Measurements from ENCODE around the gene PLXNA2. TPM values are rescaled to one million over a fixed set of nuclear protein-coding genes. Genes with fewer than 3 reads are reported as not detected.

The PLXNA2 gene
- total and polyA plus RNA-seq, 2 donors (not counting 3 experiments of a cell fraction or from before 2014, with no cell fraction given): 42.6 to 229 TPM

- Histone ChIP-seq H3K79me2 (ENCODE audit: control insufficient read depth, insufficient read depth, low read length) (peaks cover 91% of the 10 kb centered on the region), H3K9me3 (replicated peaks; ENCODE audit: control insufficient read depth, insufficient read depth, low read length) (no peaks in the 10 kb centered on the region), H3K4me1 (ENCODE audit: control insufficient read depth, extremely low read depth, insufficient read depth, low read length) (peaks cover 4% of the 10 kb centered on the region), H2AFZ (ENCODE audit: low read depth, low read length) (no peak overlapping the region), H3K36me3 (ENCODE audit: control insufficient read depth in 2 of 2, extremely low read depth in 1 of 2, insufficient read depth in 2 of 2, low read length in 2 of 2) (peaks cover 2 to 17% of the 10 kb centered on the region in 2 experiments), H3K4me3 (replicated peaks in 1 of 3; ENCODE audit: insufficient read depth in 1 of 3, low read depth in 1 of 3, low read length in 3 of 3) (no peak overlapping the region), H3K9ac (replicated peaks; ENCODE audit: extremely low read depth, insufficient read depth, low read length) (no peak overlapping the region), H3K4me2 (ENCODE audit: insufficient read depth, low read length) (no peak overlapping the region), H3K9me1 (replicated peaks; ENCODE audit: control insufficient read depth, extremely low read depth, insufficient read depth, low read length) (no peaks in the 10 kb centered on the region), H3K27ac (ENCODE audit: insufficient read depth, low read depth, low read length) (no peak overlapping the region), H3K27me3 (ENCODE audit: control insufficient read depth in 2 of 2, insufficient read depth in 2 of 2, low read length in 2 of 2) (no peaks in the 10 kb centered on the region), H4K20me1 (replicated peaks; ENCODE audit: control insufficient read depth, extremely low read depth, insufficient read depth, low read length) (no peaks in the 10 kb centered on the region)
- TF ChIP-seq MYC (IDR thresholded peaks at IDR 0.05; ENCODE audit: low read depth, low read length): no peak
- TF ChIP-seq JUN (IDR thresholded peaks at IDR 0.05; ENCODE audit: borderline replicate concordance, insufficient read depth, insufficient read length, low read depth): no peak
- TF ChIP-seq GATA2 (IDR thresholded peaks at IDR 0.05; ENCODE audit: insufficient read depth, insufficient read length, low read depth, low read length): no peak
- TF ChIP-seq FOS (IDR thresholded peaks at IDR 0.05; ENCODE audit: borderline replicate concordance, insufficient read depth, low read length): no peak
- TF ChIP-seq POLR2AphosphoS5 (IDR thresholded peaks at IDR 0.05; ENCODE audit: insufficient read depth, low read depth, low read length): no peak
- TF ChIP-seq MAX (IDR thresholded peaks at IDR 0.05; ENCODE audit: insufficient read depth, insufficient read length): no peak
- TF ChIP-seq POLR2A (IDR thresholded peaks at IDR 0.05; ENCODE audit: low read depth, low read length): no peak
- no peak for TF ChIP-seq CTCF (IDR thresholded peaks at IDR 0.05; ENCODE audit: extremely low read depth in 1 of 2, insufficient read depth in 1 of 2, low read depth in 1 of 2, low read length in 2 of 2)
- TF ChIP-seq EZH2 (IDR thresholded peaks at IDR 0.05; ENCODE audit: borderline replicate concordance, low read depth, low read length, severe bottlenecking): no peak
- dilution Hi-C loops (cut with MboI; ENCODE audit: extremely low pct_ligation_motif_present, low sequenced_read_pairs) (loop anchor here (25.0 kb wide), 1 partner anchor 106 kb away; the partner anchor contains the start of gene PLXNA2), intact Hi-C loops (cut with micrococcal nuclease) (loop anchor here (1.0 kb wide), 2 partner anchors 108 to 113 kb away; partner anchors contain the start of gene PLXNA2)
- no TSS peak for BruUV-seq (replicated peaks)
- CTCF ChIA-PET: interaction anchor here (0.6 to 10.6 kb wide), 36 partner anchors 9 to 134 kb away, joined by 3 to 316 read pairs (median 5); partner anchors contain the start of gene PLXNA2
- FAIRE-seq (no peak), DNase-seq (ENCODE audit: low read depth, low spot score) (no peak)
- POLR2A ChIA-PET: interaction anchor here (0.8 kb wide), 1 partner anchor 105 kb away, joined by 3 read pairs; no protein-coding TSS in a partner anchor
Measured at GRCh38 chr1:208131621-208132286, 112.4 kb downstream of the PLXNA2 start.
